Activated T-cell treated with anti-CD3 and anti-CD28 coated beads for 4 hours (primary cell): Measurements from ENCODE around the gene FAR1.
A peak's percentile ranks its signal among the peaks of the same experiment; 100 is the strongest.
"Not testable (repeated sequence)": the region's sequence is repeated elsewhere in the genome, so short reads cannot be mapped to it uniquely, and the experiment has no call there.

Experiments
- DNase-seq: peaks from one replicate; pipeline ENCODE4 v3.0.0-alpha.2; 2020

Gene FAR1

GRCh38 chr11:13718394-13718793 lies 49.9 kb downstream of the FAR1 start:
- no peak for DNase-seq

GRCh38 chr11:13720940-13721339 lies 52.5 kb downstream of the FAR1 start:
- DNase-seq = no peak

GRCh38 chr11:13721760-13722159 lies 53.3 kb downstream of the FAR1 start:
- no peak for DNase-seq

- no peak for DNase-seq
Observed at GRCh38 chr11:13726456-13726855, 58.0 kb downstream of the FAR1 start.

- no peak for DNase-seq
Observed at GRCh38 chr11:13728076-13728475, 59.6 kb downstream of the FAR1 start.

- DNase-seq = no peak
Observed at GRCh38 chr11:13734530-13734929, 66.1 kb downstream of the FAR1 start.

- DNase-seq = no peak
Observed at GRCh38 chr11:13745165-13745564, 76.7 kb downstream of the FAR1 start.

- not testable (repeated sequence) for DNase-seq
Observed at GRCh38 chr11:13753316-13753715, 84.8 kb downstream of the FAR1 start.

GRCh38 chr11:13759050-13759449 lies 90.6 kb downstream of the FAR1 start:
- DNase-seq = no peak

GRCh38 chr11:13760115-13760514 lies 91.6 kb downstream of the FAR1 start:
- no peak for DNase-seq

GRCh38 chr11:13761250-13761649 lies 92.8 kb downstream of the FAR1 start:
- DNase-seq = no peak

GRCh38 chr11:13761716-13762115 lies 93.2 kb downstream of the FAR1 start:
- no peak for DNase-seq

GRCh38 chr11:13762718-13763117 lies 94.2 kb downstream of the FAR1 start:
- DNase-seq = no peak

- DNase-seq = no peak
Observed at GRCh38 chr11:13763341-13763740, 94.9 kb downstream of the FAR1 start.

- no peak for DNase-seq
Observed at GRCh38 chr11:13765886-13766285, 97.4 kb downstream of the FAR1 start.

GRCh38 chr11:13767471-13767870 lies 99.0 kb downstream of the FAR1 start:
- no peak for DNase-seq

- no peak for DNase-seq
Observed at GRCh38 chr11:13769188-13769587, 100.7 kb downstream of the FAR1 start.

GRCh38 chr11:13771151-13771550 lies 102.7 kb downstream of the FAR1 start:
- DNase-seq = no peak

- peak; percentile 25 for DNase-seq
Observed at GRCh38 chr11:13772223-13773046, 104.0 kb downstream of the FAR1 start.

GRCh38 chr11:13775471-13775870 lies 107.0 kb downstream of the FAR1 start:
- no peak for DNase-seq

GRCh38 chr11:13776134-13776815 lies 107.8 kb downstream of the FAR1 start:
- DNase-seq = peak; percentile 40

- DNase-seq = no peak
Observed at GRCh38 chr11:13777341-13777985, 109.0 kb downstream of the FAR1 start.

- DNase-seq = no peak
Observed at GRCh38 chr11:13778345-13778744, 109.9 kb downstream of the FAR1 start.

GRCh38 chr11:13781153-13781552 lies 112.7 kb downstream of the FAR1 start:
- DNase-seq = no peak
